ENCODE measurements around the gene ELMO1. TPM values are rescaled to one million over a fixed set of nuclear protein-coding genes. Genes with fewer than 3 reads are reported as not detected.

Gene ELMO1
- total RNA-seq, 1 donor from 2014 or later = 78.9 TPM

DNA sequence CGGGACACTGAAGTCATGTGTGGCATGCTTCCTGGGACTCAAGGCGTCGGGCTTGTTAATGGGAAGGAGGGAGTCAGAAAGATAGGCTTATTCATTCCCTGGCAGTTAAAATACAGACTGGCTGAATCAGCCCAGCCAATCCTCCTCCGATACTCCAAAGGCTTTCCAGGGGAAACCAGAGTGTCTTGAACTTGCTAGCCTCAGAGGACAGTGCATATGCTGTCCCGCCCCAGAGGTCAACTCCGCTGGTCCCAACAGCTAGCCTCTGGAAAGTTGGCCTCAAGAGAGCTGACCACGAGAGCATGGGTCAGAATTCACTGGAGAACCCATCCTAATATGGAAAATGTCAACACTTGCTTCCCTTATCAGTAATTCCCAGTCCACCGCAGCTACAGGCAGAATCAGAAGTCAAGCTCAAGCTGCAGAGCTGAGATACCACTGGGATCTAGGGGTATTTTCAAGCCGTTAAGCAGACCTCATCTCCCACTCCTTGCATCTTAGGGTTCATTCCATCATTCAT lies 43.0 kb downstream of the ELMO1 start:
- DNase-seq = no peak

DNA sequence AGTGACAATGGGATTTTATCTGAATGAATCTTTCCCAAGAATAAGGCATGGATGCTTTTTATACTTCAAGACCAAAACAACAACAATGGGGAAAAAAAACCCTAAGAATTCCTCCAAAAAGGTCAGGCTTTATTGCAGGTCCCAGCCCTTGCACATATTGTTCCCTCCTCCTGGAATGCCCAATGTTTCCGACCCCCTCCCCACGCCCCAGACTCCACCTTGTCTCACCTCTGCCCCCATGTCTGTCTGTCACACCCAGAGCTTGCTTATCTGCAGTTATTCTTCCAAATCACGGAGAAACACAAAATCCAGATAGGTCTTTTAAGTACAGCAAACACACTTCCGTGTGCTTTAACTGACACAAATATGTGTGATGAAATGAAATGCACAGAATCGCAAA lies 43.5 kb downstream of the ELMO1 start:
- no peak for DNase-seq

DNA sequence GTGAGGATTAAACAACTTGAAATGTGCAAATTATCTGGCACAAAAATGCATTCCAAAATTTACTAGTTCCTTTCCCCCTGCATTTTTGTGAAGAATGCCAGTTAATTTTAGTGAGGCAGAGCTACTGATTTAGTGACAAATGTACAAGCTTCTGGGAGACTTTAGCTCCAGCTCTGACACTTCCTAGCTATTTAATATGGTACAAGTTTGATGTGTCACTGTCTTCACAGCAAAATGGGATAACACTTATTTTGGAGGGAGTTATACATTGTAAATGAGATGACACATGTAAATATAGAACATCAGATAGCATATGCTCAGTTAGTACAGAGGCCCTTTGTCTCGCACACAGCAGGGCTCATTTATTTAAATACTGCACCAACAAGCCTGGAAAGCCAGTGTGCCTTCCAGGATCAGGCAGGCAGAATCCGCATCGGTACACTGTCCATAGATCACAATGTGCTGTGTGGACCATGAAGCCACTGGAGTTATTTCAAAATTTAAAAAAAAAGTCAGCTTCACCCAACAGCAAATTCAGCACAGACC lies 48.7 kb downstream of the ELMO1 start:
- no peak for DNase-seq

DNA sequence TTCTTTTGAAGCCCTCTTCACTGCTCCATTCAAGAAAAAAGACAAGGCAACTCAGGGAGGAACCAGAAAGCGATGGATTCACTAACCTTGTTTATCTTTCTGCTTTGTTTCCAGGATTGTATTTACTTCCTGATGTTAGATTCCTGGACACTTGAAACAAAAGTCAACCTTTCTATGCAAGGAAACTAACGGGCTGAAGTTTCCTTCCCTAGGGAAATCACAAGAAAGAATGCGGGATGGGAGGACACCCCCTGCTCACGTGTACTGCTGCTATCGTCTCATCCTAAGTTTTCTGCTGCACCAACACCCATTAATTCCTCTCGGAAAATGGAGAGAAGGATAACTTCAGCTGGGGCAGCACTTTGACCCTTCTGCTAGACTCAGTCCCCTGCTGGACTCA lies 50.3 kb downstream of the ELMO1 start:
- no peak for DNase-seq

DNA sequence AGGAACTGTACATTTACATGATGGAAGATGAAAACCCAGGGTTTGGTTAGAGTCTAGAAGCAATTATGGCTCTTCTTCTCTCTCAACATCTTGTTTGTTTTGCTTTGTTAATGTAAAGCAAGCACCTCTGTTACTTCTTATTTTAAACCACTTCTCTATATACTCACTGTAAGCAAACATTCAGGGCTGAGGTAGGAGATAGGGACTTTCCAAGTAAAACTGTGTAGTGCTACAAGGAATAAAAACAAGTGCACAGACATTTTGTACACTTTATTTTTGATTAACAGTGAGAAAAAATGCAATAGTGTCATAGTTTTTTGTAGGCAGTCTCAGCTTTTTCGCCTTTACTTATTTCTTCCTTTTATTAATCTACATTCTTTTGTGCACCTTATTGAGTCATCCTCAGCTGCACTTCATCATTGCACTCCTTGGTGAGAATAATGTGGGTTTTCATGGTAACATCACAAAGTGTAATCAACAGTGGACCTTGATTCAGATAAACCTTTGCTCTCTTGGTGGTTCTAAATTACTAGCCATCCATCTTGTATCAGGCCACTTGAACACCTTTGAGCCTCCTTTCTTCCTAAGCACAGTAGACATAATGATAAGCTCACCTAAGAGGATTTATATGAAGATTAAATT lies 52.9 kb downstream of the ELMO1 start:
- no peak for DNase-seq

DNA sequence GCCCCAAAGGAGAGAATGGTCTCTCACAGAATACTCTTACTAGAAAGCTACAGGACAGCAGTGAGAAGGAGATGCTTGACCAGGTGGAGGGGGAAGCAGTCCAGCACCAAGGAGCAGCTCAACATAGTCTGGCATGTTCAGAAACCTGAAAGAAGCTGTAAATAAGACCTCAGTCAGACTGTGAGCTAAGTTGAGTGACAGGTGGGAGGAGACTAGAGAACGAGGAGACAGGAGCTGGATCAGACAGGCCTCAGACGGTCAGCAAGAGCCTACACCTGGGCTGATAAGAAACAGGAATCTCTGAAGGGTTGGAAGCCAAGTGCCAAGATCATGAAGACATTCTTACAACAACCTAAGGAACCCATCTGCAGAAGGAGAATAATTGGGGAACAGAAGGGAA lies 54.5 kb downstream of the ELMO1 start:
- DNase-seq = no peak

DNA sequence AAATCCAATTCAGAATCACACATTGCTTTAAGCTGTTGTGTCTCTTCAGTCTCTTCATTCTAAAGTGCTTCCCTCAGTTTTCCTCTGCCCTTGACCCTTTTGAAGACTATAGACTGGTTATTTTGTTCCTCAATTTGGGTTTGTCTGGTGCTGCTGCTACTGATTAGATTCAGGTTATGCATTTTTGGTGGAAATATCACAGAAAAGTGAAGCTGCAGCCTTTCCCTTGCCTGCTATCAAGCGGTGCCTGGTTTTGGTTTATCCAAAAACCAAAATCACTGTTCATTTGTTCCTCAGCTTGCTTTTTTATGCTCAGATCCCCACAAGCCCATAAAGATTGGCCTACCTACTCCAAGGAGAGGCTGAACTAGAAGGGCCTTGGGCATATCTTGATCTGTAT lies 55.2 kb downstream of the ELMO1 start:
- no peak for DNase-seq

DNA sequence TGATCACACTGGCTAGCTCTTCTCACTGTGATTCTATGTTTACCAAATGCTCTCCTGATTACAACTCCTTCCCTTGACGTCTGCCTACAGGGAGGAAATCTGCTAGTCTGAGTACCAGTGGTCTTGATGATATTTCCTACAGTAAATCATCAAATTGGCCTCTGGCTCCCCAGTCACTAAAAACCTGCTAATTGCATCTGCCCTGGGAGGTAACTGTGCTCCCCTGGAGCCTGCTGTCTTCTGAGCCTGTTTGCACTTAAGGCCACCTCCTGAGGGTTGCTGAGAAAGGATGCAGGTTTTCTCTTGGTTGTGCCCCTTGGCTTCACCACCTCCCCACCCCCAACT lies 56.0 kb downstream of the ELMO1 start:
- no peak for DNase-seq

DNA sequence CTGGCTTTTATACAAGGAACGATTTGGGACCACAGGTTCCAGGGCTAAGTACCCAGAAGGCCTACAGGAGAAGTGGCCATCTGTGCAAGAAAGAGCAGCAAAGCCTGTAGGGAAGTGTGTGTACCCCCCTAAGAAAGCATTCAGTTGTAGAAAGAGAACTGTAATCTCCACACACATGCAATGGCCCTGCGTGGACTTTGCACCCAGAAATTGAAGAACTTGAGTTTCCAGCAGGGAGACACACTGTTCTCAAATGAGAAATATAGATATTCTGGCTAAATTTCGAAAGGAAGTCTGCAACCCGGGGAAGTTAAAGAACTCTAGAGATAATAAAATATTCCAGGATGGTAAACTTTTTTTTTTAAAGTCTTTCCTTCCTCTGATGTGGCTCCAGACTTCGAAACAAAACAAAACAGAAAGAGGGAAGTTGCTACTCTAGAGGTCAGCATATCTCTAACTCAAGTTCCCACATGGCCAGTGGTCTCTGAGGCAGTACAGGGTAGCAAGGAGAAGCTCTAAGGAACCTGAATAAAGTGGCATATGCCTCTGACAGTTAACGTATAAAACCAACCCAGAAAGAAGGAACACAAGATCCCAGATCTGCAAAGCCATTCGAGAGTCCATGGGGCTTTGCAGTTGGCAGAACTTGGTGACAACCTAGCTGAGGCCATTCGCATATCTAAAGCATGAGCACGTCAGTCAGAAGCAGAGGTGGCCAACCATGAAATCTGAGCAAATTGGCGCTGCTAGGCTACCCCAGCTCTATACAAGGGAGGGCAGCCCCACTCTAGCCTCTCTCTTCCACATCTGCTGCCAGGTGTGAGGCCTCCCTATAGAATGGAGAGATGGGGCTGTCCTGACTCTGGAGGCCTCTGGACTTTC lies 56.6 kb downstream of the ELMO1 start:
- DNase-seq = no peak

DNA sequence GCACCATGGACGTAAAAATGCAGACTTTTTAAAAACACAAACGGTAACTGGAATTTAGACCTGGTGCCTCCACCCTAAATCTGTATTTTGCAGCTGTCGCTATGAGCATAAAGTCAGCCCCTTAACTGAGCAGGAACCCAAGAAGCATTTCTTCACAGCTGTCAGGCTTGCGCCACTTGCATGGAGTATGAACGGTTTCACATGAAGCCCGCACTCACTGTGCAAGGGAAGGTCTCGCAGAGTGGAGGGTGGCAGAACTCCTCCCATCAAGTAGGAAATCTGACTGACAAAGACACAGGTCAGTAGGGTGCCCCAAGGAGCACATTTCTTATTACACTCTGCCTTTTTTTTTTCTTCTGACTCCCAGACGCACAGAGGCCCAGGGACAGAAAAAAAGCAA lies 58.5 kb downstream of the ELMO1 start:
- no peak for DNase-seq

DNA sequence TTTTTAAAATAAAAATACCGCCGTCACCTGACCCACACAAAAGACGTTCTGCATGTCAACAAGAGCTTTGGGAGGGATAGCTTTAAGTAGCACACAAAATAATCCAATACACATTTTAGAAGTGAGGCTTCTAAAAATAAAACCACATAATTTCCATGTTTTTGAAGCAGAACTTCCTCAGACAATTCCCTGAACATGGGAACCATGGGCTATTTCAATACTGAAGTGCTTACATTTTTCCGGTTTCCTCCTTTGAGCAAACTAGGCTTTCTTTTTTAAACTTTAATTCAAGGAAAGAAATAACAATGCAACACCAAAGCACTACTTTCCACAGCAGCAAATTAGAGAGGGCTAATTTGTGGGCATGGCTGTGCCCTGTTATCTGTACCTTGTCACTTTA lies 59.9 kb downstream of the ELMO1 start:
- DNase-seq = no peak

DNA sequence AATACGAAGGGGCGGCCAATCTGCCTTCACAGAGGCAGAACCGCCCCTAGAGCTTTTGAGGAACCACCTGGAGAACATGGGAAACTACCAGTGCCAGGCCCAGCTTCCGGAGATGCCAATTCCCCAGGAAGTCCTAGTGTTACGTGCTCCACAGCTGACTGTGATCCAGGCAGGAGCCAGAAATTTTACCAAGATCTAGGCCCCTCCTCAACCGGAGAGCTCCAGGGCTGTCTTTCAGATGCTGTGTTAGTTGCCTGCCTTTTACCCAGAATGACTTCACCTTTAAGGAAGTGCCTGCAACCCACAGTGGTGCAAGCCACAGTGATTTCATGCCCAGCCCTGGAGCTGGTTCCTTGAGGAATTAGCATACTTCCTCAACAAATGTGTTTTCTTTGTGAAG lies 62.9 kb downstream of the ELMO1 start:
- no peak for DNase-seq

DNA sequence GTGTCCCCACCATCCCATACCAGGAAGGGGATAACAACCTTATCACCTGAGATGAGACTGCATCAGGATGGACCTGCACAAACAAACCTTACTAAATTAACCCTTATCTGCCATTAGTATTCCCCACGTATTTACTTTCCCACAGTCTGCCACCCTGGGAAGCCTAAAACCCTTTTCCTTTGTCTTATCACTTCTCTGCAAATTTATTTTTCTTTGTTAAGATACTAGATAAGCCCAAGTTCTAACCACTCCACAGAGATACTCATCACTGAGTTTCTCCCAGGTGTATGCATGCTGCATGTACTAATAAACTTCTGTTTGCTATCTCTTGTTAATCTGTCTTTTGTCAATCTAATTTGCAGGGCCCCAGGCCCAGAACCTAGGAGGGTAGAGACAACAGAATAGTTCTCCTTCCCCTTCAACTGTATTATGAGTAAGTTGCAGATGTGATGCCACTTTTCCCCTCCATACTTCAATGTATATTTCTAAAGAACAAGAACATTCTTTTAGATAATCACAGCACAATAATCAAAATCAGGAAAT lies 66.0 kb downstream of the ELMO1 start:
- DNase-seq = no peak

DNA sequence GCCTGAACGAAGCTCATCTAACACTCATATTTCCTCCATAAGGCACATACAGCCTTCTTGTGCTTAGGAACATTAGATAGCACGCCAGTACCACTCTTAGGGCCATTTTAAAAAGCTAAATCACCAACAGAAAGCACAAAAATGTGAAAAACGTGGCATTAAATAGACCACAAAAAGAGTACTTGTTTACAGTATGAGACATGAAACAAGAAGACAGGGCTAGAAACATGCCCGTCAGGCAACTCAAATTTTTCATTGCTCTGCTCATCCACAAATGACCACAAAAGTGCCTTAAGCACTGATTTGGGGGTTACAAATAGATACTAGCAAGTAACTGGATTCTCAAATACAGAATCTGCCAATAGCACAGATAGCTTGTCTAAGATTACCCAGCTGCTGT lies 67.8 kb downstream of the ELMO1 start:
- DNase-seq = no peak

DNA sequence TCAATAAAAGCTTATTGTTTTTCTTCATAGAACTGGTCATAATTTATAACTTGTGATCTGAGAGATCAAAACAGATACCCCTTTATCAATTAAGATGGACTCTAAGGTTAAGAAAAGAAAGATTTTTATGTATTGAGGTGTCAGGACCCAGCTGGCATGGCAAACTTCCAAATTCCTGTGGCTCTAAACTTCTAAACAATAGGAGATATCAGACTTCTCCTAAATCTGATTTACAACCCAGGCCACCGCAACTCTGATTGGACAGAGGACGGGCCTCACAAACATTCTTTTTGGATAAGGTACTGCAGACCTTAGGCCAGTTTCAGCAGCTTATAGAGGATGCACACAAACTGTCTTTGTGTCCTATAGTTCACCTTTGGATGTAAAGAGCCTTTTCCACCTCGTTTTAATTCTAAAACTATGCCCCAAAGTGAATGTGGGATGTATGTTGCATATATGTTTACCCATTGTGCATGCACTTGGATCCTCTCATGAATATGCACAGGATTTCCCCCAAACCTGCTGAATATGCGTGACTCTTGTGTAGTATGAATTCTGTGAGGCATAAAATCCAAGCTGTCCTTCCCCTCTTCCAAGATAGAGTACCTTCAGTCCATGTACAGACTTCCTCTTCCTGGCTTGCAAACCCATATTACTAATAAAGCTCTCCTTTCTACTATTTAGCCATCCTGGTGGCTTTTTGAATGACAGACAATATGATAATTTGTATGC lies 69.0 kb downstream of the ELMO1 start:
- no peak for DNase-seq

DNA sequence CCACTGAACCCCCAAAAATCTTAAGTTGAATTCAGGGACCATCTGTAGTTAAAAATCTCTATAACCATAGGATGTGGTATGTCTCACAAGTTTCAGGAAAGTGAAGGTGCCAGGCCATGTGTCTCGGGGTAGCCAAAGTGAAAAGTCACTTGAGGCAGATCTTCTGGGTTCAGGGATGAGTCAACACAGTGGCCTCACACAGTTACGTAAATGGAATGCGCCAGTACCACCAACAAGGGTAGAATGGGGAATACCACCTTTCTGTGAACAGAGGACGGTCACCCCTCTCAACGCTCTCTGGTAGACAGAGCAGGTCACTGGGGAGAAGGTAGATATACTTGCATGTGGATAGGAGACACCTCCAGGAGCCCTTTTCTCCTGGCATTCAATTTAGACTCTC lies 71.4 kb downstream of the ELMO1 start:
- no peak for DNase-seq

DNA sequence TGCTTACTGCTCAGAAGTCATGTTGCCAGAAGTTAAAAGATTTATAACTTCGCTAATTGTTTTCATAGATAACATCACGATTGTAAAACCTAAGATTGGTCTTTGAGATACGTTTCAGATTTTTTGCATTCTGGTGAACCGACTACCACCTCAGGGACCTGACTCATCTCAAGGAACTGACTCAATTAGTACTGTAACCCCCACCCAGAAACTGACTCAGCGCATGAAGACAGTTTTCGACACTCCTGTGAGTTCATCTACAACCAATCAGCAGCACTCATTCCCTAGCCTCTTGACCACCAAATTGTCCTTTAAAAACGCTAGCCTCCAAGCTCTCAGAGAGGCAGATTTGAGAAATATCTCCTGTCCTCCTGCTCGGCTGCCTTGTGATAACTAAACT lies 72.3 kb downstream of the ELMO1 start:
- DNase-seq = no peak

DNA sequence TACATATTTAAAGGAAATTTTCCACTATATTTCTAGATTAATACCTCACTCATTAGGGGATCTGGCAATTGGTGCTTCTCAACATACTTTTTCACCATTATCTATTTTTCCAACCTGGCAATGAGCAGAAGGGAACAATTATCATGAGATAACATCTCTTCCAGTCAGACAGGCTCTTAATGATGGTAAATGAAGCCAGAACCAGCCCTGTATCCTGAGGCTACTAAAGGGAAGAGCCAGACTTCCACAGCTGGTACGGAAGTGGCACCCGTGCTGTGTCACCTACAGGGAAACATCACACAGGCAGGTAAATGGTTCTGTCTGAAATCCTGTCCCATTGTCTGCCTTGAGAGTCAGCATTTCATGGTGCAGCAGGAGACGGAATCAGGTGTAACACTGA lies 75.9 kb downstream of the ELMO1 start:
- no peak for DNase-seq

DNA sequence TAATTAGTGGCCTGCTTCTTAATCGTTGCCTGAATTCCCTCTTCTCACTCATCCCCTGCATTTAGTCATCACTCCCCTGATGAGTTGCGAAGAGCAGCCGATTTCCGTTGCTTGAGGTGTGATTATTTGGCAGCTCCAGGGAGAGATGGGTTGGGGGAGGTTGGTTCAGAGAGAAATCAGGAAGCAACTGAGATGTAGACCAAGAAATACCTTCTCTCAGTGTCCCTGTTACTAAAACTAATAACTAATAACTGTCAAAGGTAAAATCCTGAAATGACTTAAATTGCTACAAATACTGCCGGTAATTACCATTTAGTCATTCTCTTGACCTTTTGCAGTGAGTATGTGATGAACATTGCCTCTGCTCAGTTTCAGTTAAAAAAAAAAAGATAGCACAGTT lies 76.9 kb downstream of the ELMO1 start:
- no peak for DNase-seq

DNA sequence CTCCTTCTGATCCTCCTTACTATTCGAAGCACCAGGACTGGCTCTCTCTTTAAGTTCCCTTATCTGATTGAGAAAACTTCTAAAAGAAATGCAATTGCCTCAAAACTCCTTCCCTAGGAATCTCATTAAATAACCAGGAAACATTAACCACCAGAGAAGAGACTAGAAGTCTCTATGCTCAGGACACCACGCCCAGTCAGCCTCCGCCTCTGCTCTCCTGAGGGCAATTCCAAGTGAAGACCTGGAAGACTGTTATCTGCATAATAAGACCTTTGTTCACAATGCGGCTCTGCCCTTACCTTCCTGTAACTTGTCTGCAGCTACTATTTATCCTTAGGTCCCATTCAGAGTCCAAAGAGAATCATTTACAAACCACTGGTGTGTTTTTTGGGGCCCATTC lies 78.8 kb downstream of the ELMO1 start:
- no peak for DNase-seq

DNA sequence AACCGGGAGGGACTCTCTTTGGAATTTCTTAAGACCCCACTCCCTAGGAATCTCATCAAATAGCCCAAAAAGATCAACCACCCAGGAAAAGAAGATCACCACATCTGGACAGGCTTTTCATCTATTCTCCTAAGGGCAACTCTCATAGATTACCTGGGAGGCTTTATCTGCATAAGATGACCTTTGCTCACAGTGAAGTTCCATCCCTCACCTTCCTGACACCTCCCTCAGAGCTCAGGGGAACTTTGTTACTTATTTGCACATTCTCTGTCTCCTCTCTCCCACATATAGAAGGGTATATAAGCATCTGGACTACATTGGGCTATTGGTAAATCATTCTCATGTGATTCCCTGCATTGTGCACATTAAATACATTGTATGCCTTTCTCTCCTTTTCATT lies 80.1 kb downstream of the ELMO1 start:
- no peak for DNase-seq

DNA sequence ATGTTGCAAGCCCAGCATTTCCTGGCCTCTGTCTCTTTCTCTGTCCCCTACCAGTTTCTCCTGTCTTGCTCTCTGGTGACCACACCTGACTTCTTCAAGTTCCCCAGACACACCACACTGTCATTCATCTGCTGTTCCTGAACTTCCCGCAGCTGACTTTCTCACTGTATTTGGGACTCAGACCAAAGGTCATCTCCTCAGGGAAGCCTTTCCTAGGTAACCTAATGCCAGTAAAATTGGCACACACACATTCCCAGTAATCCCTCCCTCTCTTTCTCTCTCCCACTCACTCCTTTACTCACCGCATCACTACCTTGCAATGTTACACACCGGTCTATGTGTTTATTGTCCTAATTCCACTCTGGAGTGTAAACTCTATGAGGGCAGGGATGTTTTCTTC lies 81.7 kb downstream of the ELMO1 start:
- no peak for DNase-seq

DNA sequence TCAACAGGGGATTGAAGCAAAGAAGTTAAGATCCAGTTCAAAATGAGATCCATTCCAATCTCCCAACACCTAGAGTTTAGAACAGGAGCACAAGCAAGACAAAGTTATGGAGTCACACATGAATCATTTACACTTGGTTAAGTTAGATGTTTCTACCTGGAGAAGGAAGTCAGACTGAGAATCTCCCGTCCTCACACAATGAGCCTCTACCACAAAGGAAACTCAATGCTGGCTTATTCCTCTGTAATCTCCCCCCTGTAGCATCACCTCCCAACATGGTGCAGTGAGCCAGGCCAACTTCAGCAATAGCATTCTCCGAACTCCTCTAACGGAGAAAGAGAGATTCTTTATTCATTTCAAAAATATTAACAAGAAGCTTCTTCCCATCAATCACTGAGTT lies 82.2 kb downstream of the ELMO1 start:
- no peak for DNase-seq

All from occipital lobe (tissue), 2 donors.